A673 (cell line): Measurements from ENCODE around the gene USP25.

Experiments used
- CTCF ChIP-seq: fragments of 300-800, 200-600 bp; sonication (generic); conservative IDR thresholded peaks from 2 replicates; pipeline ENCODE4 v1.5.1; 2017; ENCODE audit warnings: low read depth, mild to moderate bottlenecking, antibody characterized with exemption, low read length, moderate library complexity, mixed read lengths
- EZH2 ChIP-seq: fragments of 200-600 bp; sonication (generic); IDR thresholded peaks from 2 replicates; pipeline ENCODE4 v1.6.1; 2017; ENCODE audit warnings: borderline replicate concordance, low read depth, mild to moderate bottlenecking, mixed read lengths, antibody characterized with exemption, low read length; ENCODE audit not compliant: poor library complexity, severe bottlenecking

- TF ChIP-seq CTCF (no peak), EZH2 (no peak)
These were observed 112.7 kb downstream of the USP25 start for GRCh38 chr21:15842565-15842880.
